ENCODE results near the gene GSTP1. TPM values are rescaled to one million over a fixed set of nuclear protein-coding genes. Genes with fewer than 3 reads are reported as not detected.
A peak's percentile ranks its signal among the peaks of the same experiment; 100 is the strongest.

Gene GSTP1
- total and polyA plus RNA-seq, 2 donors (not counting 1 experiment from before 2014, with no cell fraction given) = 360 to 642 TPM

- Histone ChIP-seq H2AFZ (ENCODE audit: low read length) (no peak overlapping the region), H4K20me1 (ENCODE audit: control insufficient read depth, extremely low read depth, insufficient read depth, low read length) (no peaks in the 10 kb centered on the region), H3K36me3 (ENCODE audit: control insufficient read depth, insufficient read depth, low read length) (no peaks in the 10 kb centered on the region), H3K79me2 (ENCODE audit: control insufficient read depth, insufficient read depth, low read length) (no peaks in the 10 kb centered on the region), H3K4me2 (ENCODE audit: extremely low read depth, insufficient read depth, low read length) (peak overlapping the region; percentile 86), H3K27ac (ENCODE audit: insufficient read depth, low read length) (no peak overlapping the region), H3K4me3 (replicated peaks in 1 of 4; ENCODE audit: control extremely low read depth in 1 of 4, insufficient read depth in 1 of 4, low read depth in 3 of 4, low read length in 4 of 4) (peak overlapping the region in 1 of 4 experiments; percentile 63), H3K9ac (ENCODE audit: insufficient read depth, low read length) (no peak overlapping the region), H3K4me1 (ENCODE audit: control insufficient read depth, extremely low read depth, insufficient read depth, low read length) (peaks cover 3% of the 10 kb centered on the region), H3K27me3 (ENCODE audit: control insufficient read depth, insufficient read depth, low read length) (no peaks in the 10 kb centered on the region), H3K9me3 (ENCODE audit: control insufficient read depth, insufficient read depth, low read depth, low read length) (no peaks in the 10 kb centered on the region)
- no peak for DNase-seq (ENCODE audit: low read depth in 2 of 2)
- TF ChIP-seq CTCF (conservative IDR thresholded peaks at IDR 0.05 in 1 of 2, IDR thresholded peaks at IDR 0.05 in 1 of 2; ENCODE audit: low read depth in 1 of 2, low read length in 2 of 2) (no peak), EZH2 (IDR thresholded peaks at IDR 0.05; ENCODE audit: low read length, missing control alignments) (no peak)
These were observed 45.2 kb downstream of the GSTP1 start for GRCh38 chr11:67628710-67629385.

- H3K4me1 ChIP-seq (ENCODE audit: control insufficient read depth, extremely low read depth, insufficient read depth, low read length) = peaks cover 3% of the 10 kb centered on the region
- H3K27me3 ChIP-seq (ENCODE audit: control insufficient read depth, insufficient read depth, low read length) = no peaks in the 10 kb centered on the region
- DNase-seq (ENCODE audit: low read depth in 2 of 2) = peak; percentile 66 to 75
- peak within 1 kb of the TSS; percentile 87 for H3K27ac ChIP-seq (ENCODE audit: insufficient read depth, low read length)
- no peaks in the 10 kb centered on the region for H3K9me3 ChIP-seq (ENCODE audit: control insufficient read depth, insufficient read depth, low read depth, low read length)
- H3K4me2 ChIP-seq (ENCODE audit: extremely low read depth, insufficient read depth, low read length) = peak within 1 kb of the TSS; percentile 86
- H2AFZ ChIP-seq (ENCODE audit: low read length) = peak within 1 kb of the TSS; percentile 77
- no peaks in the 10 kb centered on the region for H3K36me3 ChIP-seq (ENCODE audit: control insufficient read depth, insufficient read depth, low read length)
- H3K4me3 ChIP-seq (replicated peaks in 1 of 4; ENCODE audit: control extremely low read depth in 1 of 4, insufficient read depth in 1 of 4, low read depth in 3 of 4, low read length in 4 of 4) = peak within 1 kb of the TSS; percentile 50 to 77 (median 71)
- no peaks in the 10 kb centered on the region for H4K20me1 ChIP-seq (ENCODE audit: control insufficient read depth, extremely low read depth, insufficient read depth, low read length)
- no peaks in the 10 kb centered on the region for H3K79me2 ChIP-seq (ENCODE audit: control insufficient read depth, insufficient read depth, low read length)
- no peak for TF ChIP-seq EZH2 (IDR thresholded peaks at IDR 0.05; ENCODE audit: low read length, missing control alignments)
- peak; percentile 77 to 80 for TF ChIP-seq CTCF (conservative IDR thresholded peaks at IDR 0.05 in 1 of 2, IDR thresholded peaks at IDR 0.05 in 1 of 2; ENCODE audit: low read depth in 1 of 2, low read length in 2 of 2)
- H3K9ac ChIP-seq (ENCODE audit: insufficient read depth, low read length) = peak within 1 kb of the TSS; percentile 82
These were observed 46.0 kb downstream of the GSTP1 start, which contains the start of gene NUDT8 for GRCh38 chr11:67629386-67630227. Gene NUDT8, minus strand, starts transcription at chr11:67629937. Its CDS starts 26 bp downstream, at chr11:67629911.
